GM19035 (cell line): ENCODE data around the gene SLC26A4.

ENCODE experiments used
- ATAC-seq: cut with Tn5 transposase; IDR thresholded peaks from one replicate; pipeline ENCODE4 v1.9.1; 2021; ENCODE audit not compliant: unreplicated experiment

SLC26A4 gene

DNA sequence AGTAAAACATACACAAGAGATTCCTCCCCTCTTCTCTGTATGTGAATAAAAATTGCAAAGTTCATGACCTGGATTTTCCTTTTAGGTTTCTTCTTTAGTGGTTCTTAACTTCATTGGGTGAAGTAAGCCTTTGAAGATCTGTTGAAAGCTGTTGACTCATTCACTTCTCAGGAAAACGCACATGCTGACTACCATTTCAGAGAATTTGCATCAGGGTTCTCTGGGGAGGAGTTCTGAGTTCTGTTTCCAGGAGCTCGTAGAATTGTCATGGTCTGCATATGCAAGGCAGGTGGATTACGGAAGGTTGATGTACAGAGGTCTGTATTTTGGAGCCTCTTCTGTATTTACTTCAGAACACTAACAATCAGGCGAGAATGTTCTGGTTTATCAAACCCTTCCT, 962 bp upstream of the SLC26A4 start:
- no peak for ATAC-seq

GRCh38 chr7:107661081-107661864, 645 bp downstream of the SLC26A4 start:
- ATAC-seq: peak; percentile 47

DNA sequence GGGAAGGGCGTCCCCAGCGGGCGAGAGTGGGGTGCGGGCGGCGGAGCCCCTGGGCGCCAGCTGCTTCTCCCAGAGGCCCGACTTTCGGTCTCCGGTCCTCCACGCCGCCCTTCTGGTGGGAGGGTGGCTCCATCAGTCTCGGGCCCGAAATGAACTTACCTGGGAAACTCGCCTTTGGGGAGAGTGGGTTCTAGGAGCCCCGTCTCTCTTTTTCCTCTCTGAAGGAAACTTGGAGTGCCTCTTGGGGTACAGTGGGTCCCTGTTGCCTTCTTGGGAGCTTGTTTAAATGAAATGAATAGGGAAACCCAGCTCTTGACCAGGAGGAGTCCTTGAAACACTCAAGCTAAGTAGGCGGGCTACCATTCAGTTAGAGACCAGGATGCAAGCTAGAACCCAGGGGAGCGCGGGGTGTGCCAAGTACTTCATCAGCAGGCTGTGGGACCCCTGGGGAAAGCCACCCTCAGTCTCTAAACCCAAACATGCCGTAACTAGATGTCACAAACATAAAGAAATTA, 1.3 kb downstream of the SLC26A4 start:
- ATAC-seq: no peak

GRCh38 chr7:107663196-107663595, 2.6 kb downstream of the SLC26A4 start:
- no peak for ATAC-seq

DNA sequence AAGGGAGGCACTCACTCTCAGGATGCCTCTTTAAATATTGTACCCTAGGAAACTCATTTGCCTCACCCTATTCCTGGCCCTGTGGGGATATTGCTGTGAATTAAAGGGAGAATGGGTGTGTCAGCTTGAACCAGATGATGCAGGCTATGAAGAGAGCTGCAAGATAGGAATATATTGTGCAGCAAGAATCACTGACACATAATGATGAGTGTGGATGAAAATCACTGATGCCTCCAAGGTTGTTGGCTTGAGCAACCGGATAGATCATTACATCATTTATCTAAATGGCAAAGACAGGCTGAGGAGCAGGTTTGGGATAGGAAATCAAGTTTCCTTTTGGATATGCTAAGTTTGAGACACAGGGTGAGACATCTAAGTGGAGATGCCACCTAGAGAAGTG, 6.2 kb downstream of the SLC26A4 start:
- ATAC-seq: no peak

- no peak for ATAC-seq
These were observed 6.7 kb downstream of the SLC26A4 start for GRCh38 chr7:107667341-107667740.

- no peak for ATAC-seq
These were observed 7.7 kb downstream of the SLC26A4 start for GRCh38 chr7:107668296-107668695.

DNA sequence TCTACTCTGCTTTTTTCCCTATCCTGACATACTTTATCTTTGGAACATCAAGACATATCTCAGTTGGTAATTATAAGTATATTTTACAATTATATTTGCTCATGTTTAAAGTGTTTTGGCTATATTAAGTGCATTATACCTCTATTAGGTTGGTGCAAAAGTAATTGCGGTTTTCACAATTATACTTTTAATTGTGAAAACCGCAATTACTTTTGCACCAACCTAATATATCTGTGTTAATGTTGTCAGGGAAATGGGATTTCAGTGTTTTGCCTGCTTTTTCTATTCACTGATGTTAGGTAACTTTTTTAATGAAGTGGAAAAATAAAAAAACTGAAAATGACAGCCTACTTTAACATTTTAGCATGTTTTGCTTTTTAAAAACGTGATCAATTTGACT, 11.6 kb downstream of the SLC26A4 start:
- no peak for ATAC-seq

- no peak for ATAC-seq
These were observed 15.6 kb downstream of the SLC26A4 start for GRCh38 chr7:107676249-107676648.

- no peak for ATAC-seq
These were observed 17.6 kb downstream of the SLC26A4 start for GRCh38 chr7:107678110-107678753.

DNA sequence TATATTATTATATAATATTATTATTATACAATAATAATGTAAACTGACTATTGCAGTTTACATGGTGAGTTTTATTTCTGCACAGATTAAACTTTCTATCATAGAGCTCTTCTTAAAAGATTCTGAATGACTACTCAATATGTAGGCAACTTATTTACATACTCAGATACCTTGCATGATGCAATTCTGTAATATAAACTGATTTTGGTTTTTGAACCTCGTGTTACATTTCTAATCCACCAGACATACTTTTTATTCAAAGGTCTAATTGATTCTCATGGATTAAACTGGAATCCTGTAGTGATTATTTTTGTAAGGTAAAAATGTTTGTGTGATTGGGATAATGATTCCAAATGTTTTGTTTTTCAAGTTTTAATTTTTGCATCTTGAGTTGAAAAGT, 19.9 kb downstream of the SLC26A4 start:
- ATAC-seq: no peak

DNA sequence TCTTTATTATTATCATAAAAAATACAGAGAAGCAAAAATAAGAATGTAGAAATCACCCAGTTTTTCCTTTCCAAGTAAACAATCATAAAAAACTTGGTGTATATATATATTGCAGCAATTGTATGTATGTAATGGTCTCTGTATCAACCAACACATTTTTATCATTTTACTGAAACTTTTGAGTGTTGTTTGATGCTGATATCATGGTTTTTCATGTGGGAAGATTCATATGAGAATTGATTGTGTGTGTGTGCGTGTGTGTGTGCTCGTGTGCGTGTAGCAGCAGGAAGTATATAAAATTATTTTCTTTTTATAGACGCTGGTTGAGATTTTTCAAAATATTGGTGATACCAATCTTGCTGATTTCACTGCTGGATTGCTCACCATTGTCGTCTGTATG, 22.3 kb downstream of the SLC26A4 start:
- ATAC-seq: no peak

- no peak for ATAC-seq
These were observed 23.7 kb downstream of the SLC26A4 start for GRCh38 chr7:107684287-107684686.

DNA sequence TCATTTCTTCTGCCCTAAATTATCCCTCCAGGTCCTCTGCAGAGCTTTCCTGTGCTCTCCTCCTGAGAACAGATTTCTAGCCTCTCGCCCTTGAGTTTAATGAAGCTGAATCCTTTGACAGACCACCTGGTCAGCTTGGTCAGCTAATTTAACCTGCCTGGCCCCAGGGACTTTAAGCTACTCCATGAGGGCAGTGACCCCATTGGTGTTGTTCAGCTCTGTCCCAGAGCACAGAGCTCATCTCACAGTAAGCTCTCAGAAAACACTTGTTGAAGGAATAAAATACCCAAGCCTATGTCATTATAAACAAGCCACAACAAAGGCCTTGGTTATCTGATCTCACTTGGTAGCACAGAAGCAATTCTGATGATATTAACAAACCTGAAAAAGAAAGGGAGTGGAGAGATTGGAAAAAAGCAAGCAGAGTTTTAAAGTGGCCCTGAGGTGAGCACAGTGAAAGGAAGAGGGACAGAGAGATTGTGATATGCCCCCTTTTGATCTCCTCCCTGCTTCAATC, 24.4 kb downstream of the SLC26A4 start:
- no peak for ATAC-seq

GRCh38 chr7:107686816-107687387, 26.3 kb downstream of the SLC26A4 start:
- ATAC-seq: no peak

DNA sequence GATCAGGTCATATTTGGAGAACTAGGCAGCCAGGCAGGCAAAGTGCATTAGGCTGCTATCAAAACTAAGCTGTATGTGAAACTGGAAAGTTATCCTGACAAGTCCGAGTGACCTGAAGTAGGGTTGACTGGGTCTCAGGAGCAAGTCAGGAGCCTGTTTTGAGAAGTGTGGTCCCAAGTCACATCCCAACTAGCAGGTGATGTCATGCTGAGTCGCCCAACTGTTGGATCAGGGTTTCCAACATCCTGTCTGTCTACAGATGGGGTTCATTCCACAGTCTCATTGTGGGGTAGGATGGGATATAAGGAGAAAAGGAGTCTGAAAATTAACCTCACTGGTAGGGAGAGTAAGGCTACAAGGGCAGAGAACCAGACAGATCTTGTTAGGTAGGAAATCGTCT, 27.0 kb downstream of the SLC26A4 start:
- ATAC-seq: no peak

- ATAC-seq: no peak
These were observed 28.9 kb downstream of the SLC26A4 start for GRCh38 chr7:107689553-107689952.

DNA sequence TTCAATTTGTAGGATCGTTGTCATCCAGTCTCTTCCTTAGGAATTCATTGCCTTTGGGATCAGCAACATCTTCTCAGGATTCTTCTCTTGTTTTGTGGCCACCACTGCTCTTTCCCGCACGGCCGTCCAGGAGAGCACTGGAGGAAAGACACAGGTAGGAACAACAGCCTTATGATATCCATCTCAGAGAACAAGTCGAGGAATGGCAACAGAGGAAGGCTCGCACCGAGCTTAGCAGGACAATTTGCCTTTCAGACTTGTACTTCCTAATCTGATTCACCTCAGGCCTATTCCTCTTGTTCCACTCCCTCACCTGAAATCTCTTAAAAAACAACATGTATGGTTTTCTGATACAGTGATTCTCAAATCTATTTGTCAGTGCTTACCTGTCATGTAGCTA, 29.5 kb downstream of the SLC26A4 start:
- no peak for ATAC-seq

DNA sequence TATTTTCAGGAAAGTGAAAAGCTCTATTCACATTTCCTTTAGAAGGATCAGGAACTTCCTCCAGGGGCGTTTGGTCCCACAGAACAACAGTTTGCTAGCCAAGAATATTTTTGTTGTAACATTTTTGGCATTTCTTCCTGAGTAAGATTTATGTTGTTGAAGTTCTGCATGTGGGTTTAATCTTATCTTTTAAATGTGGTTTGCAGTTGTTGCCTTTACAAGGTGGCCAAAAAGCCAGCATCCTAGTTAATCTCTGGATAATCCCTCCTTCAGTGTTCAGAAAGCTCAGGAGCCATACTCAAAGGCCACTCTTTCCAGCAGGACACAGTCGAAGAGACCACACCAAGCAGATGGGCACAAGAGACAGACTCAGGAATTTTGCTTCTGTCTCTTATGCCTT, 30.0 kb downstream of the SLC26A4 start:
- ATAC-seq: no peak

GRCh38 chr7:107691716-107692115, 31.1 kb downstream of the SLC26A4 start:
- ATAC-seq: no peak

DNA sequence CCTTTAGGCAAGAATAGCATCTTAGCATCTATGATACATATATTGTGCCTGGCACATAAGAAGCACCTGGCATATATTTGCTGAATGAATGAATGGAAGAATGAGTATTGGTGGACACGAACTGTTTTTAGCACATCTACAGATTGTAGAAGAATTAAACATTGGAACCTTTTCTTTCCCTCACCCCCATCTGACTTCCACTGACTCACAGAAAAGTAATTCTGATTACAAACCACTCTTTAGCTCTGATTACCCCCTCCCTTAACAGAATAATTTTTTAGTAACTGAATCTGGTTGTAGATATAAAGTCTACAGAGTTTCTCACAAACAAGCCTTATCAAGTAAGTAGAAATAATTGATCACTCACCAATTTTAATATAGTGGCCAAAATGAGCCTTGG, 31.9 kb downstream of the SLC26A4 start:
- ATAC-seq: no peak

GRCh38 chr7:107693396-107693795, 32.8 kb downstream of the SLC26A4 start:
- ATAC-seq: no peak
